Endothelial cell of umbilical vein (primary cell): ENCODE measurements around the gene CD320.

Source experiments
- CTCF ChIP-seq, 2 donors: IDR thresholded peaks; 1 replicate in 1 of 2; 2 replicates in 1 of 2; pipeline ENCODE4 v1.5.1; 2011; ENCODE audit warnings: low read length in 2 of 2, mild to moderate bottlenecking in 2 of 2, moderate library complexity in 2 of 2, control low read depth in 1 of 2, inconsistent platforms in 1 of 2, low read depth in 1 of 2; ENCODE audit not compliant: insufficient read depth in 1 of 2; ENCODE audit errors: extremely low read depth in 1 of 2
- EZH2 ChIP-seq: IDR thresholded peaks from 2 replicates; pipeline ENCODE4 v1.6.1; 2012; ENCODE audit warnings: borderline replicate concordance, low read depth, mild to moderate bottlenecking, moderate library complexity, low read length, inconsistent platforms; ENCODE audit not compliant: severe bottlenecking
- FOS ChIP-seq: IDR thresholded peaks from 2 replicates; pipeline ENCODE4 v1.6.1; 2011; ENCODE audit warnings: mild to moderate bottlenecking, low read length, moderate library complexity, borderline replicate concordance; ENCODE audit not compliant: insufficient read depth
- MAX ChIP-seq: IDR thresholded peaks from 2 replicates; pipeline ENCODE4 v1.6.1; 2011; ENCODE audit not compliant: insufficient read depth, insufficient read length
- POLR2A ChIP-seq: IDR thresholded peaks from 2 replicates; pipeline ENCODE4 v1.6.1; 2012; ENCODE audit warnings: low read depth, mild to moderate bottlenecking, control low read depth, low read length
- POLR2AphosphoS5 ChIP-seq: IDR thresholded peaks from 2 replicates; pipeline ENCODE4 v1.6.1; 2012; ENCODE audit warnings: low read depth, mild to moderate bottlenecking, control low read depth, low read length, moderate library complexity; ENCODE audit not compliant: insufficient read depth

DNA sequence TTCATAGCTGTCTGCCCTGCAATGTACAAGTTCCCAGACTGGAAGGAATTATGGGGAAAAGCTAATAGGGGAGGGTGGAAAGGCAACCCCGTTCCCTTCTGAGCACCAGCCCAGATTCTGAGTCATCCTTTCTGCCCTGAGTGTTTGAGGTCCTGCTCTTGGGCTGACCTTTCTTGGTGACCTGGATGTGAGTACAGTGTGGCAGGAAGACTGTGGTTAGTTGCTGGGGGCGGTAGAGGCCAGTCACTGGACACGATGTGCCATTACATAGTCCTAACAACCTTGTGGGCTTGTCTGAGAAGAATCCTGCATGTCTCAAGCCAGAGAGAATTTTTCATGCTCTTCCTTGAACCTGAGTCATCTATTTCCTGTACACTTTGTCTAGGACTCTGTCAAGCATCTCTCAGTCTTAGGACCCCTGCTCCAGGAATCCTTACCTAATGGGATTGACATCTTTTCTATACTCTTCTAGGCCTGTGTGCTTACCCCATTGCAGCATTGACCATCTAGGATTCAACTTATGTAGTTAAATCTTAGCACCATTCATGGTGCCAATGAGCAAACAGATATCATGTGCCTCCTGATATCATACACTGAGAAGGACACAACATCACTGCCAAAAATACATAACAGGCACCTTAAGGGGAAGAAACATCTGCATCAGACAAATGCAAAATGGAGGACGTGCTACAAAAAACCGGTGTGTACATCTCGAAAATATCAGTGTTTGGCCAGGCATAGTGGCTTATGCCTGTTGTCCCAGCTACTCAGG lies 47.7 kb upstream of the CD320 start:
- TF ChIP-seq CTCF (IDR thresholded peaks at IDR 0.05; ENCODE audit: extremely low read depth in 1 of 2, insufficient read depth in 1 of 2, low read depth in 1 of 2, low read length in 2 of 2) (no peak), POLR2A (peak; percentile 62), EZH2 (no peak), MAX (no peak), POLR2AphosphoS5 (peak; percentile 99), FOS (peak; percentile 100)
